Stimulated activated CD8-positive, alpha-beta memory T cell treated with anti-CD3 and anti-CD28 coated beads, Interleukin-12 subunit alpha, Interleukin-12 subunit beta, amount 100 ng/mL, for 24 hours (primary cell): ENCODE data around the gene GLRX.

Source experiments
- DNase-seq: peaks from one replicate; pipeline ENCODE4 v3.0.0-alpha.2; 2020; ENCODE audit errors: extremely low read depth

Gene GLRX

GRCh38 chr5:95822542-95823181 is at the start of gene GLRX:
Gene GLRX, minus strand, starts transcription at chr5:95822726. Its CDS starts 64 bp downstream, at chr5:95822662.
- no peak for DNase-seq

- DNase-seq = no peak
These were observed 48.8 kb upstream of the GLRX start for GRCh38 chr5:95871146-95871806.

- peak; percentile 30 for DNase-seq
These were observed 47.7 kb upstream of the GLRX start for GRCh38 chr5:95870105-95870672.

GRCh38 chr5:95869173-95869855 is 46.8 kb upstream of the GLRX start:
- peak; percentile 10 for DNase-seq

GRCh38 chr5:95868136-95868535 is 45.6 kb upstream of the GLRX start:
- DNase-seq = no peak

GRCh38 chr5:95866435-95867040 is 44.0 kb upstream of the GLRX start:
- DNase-seq = no peak

GRCh38 chr5:95864944-95865504 is 42.5 kb upstream of the GLRX start:
- DNase-seq = no peak

- no peak for DNase-seq
These were observed 41.9 kb upstream of the GLRX start for GRCh38 chr5:95864456-95864855.

- no peak for DNase-seq
These were observed 40.8 kb upstream of the GLRX start for GRCh38 chr5:95863383-95863757.

GRCh38 chr5:95862671-95863382 is 40.3 kb upstream of the GLRX start:
- no peak for DNase-seq

- no peak for DNase-seq
These were observed 39.5 kb upstream of the GLRX start for GRCh38 chr5:95861864-95862561.

GRCh38 chr5:95861221-95861863 is 38.8 kb upstream of the GLRX start:
- no peak for DNase-seq

GRCh38 chr5:95859661-95860060 is 37.1 kb upstream of the GLRX start:
- DNase-seq = no peak

- peak; percentile 80 for DNase-seq
These were observed 36.4 kb upstream of the GLRX start for GRCh38 chr5:95858661-95859595.

GRCh38 chr5:95858023-95858461 is 35.5 kb upstream of the GLRX start:
- DNase-seq = no peak

GRCh38 chr5:95857185-95857945 is 34.8 kb upstream of the GLRX start:
- DNase-seq = no peak

GRCh38 chr5:95856501-95856981 is 34.0 kb upstream of the GLRX start:
- DNase-seq = no peak

GRCh38 chr5:95853490-95853889 is 31.0 kb upstream of the GLRX start:
- DNase-seq = no peak
